Activated T-cell treated with anti-CD3 and anti-CD28 coated beads, Interleukin-2, amount 50 U/mL, for 4 hours (primary cell): ENCODE data around the gene ROBO4. TPM values are rescaled to one million over a fixed set of nuclear protein-coding genes. Genes with fewer than 3 reads are reported as not detected.

ENCODE experiments used
- ATAC-seq, 2 donors: fragments of 200-7000 bp; cut with Tn5 transposase; one replicate each; pipeline ENCODE4 v1.10.0; 2021
- DNase-seq: peaks from one replicate; pipeline ENCODE4 v3.0.0-alpha.2; 2020
- H3K27me3 Mint-ChIP-seq: one replicate; pipeline ENCODE4 v1.8.0; 2021; ENCODE audit warnings: low read depth, mixed read lengths
- H3K36me3 Mint-ChIP-seq: one replicate; pipeline ENCODE4 v1.8.0; 2022; ENCODE audit warnings: mixed read lengths; ENCODE audit not compliant: insufficient read depth
- H3K4me1 Mint-ChIP-seq: one replicate; pipeline ENCODE4 v1.8.0; 2021; ENCODE audit warnings: low read depth, mixed read lengths
- H3K4me3 Mint-ChIP-seq: one replicate; pipeline ENCODE4 v1.8.0; 2021; ENCODE audit warnings: mild to moderate bottlenecking, moderate library complexity, mixed read lengths
- H3K9me3 Mint-ChIP-seq: one replicate; pipeline ENCODE4 v1.8.0; 2021; ENCODE audit warnings: mixed read lengths
- total RNA-seq, 3 donors: library from RNA; stranded (reverse); gene quantifications; one replicate each; pipeline ENCODE4 v1.2.1, GENCODE V29; 2021

The ROBO4 gene
- total RNA-seq, 3 donors from 2014 or later = not detected

DNA sequence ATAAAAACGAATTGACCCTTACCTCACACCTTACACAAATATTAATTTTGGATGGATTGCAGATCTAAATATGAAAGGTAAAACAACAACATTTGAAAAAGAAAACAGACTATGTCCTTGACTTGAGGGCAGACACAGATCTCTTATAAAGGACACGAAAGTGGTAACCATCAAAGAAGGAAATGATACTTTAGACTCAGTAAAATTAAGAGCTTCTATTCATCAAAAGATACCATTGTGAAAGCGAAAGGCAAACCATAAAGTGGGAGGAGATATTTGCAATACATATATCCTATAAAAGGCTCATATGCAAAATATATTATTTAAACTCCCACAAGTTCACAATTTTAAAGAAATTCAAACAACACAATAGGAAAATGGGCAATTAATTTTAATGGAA, 33.1 kb upstream of the ROBO4 start:
- DNase-seq (no peak), ATAC-seq (no peak)
- H3K9me3 Mint-ChIP-seq = no peaks in the 10 kb centered on the region
- H3K4me1 Mint-ChIP-seq = peaks cover 7% of the 10 kb centered on the region
- H3K36me3 Mint-ChIP-seq = no peaks in the 10 kb centered on the region
- peaks cover 2% of the 10 kb centered on the region for H3K27me3 Mint-ChIP-seq
- H3K4me3 Mint-ChIP-seq = no peak overlapping the region

DNA sequence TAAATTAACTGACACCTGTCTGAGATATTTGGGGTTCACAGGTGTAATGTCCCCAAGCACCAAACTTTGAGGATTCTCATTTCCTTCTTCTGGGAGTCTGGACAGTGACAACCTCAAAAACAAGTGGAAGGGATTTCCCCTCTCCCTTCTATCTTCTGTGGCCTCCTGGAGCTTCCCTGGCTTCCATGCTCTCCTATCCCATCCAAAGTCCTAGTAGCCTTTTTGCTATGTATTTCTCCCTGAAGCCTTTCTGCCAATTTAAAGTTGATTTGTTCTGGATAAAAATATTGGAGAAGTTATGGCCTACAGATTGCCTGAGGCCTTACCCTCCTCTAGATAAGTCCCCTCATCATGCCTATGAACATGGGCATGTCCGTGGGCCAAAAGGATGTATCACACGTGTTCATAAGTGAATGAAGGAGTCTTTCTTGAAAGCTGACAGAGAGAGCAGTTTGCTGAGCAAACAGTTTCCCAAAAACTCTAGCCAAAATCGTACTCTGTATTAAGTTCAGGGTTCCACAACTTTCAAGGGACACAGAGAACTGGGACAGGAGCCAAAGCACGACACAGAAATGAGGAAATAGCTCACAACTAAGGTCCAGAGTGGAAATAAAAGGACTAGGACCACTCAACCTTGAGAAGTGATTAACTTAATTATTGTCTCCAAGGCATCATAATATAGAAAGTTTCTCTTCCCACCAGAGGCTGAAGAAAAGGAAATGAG, 31.4 kb upstream of the ROBO4 start:
- no peak for ATAC-seq
- peaks cover 9% of the 10 kb centered on the region for H3K4me1 Mint-ChIP-seq
- no peaks in the 10 kb centered on the region for H3K27me3 Mint-ChIP-seq
- H3K9me3 Mint-ChIP-seq = no peaks in the 10 kb centered on the region
- no peak overlapping the region for H3K4me3 Mint-ChIP-seq
- no peaks in the 10 kb centered on the region for H3K36me3 Mint-ChIP-seq
- DNase-seq = no peak

DNA sequence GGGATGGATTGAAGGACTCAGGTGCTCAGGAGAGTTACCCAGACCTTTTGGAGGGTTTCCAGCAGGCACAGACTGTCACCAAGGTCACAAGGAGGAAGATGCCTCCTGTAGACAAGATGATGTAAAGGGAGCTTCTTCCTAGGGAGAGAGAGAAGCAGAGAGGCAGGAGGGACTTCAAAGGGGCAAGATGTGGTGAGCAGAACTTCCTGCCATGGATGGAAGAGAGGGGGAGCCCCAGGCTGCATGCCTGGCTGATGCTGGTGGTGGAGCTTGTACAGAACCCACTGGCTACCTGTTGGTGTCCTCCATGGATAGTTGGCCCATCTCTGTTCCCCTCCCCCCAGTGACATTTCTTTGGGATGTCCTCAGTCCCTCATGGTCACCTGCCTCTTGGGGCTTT, 25.6 kb upstream of the ROBO4 start:
- Mint-ChIP-seq H3K4me3 (no peak overlapping the region), H3K36me3 (no peaks in the 10 kb centered on the region), H3K9me3 (no peaks in the 10 kb centered on the region), H3K27me3 (no peaks in the 10 kb centered on the region), H3K4me1 (peaks cover 16% of the 10 kb centered on the region)
- ATAC-seq (no peak), DNase-seq (no peak)

GRCh38 chr11:124922831-124923230, 25.2 kb upstream of the ROBO4 start:
- H3K27me3 Mint-ChIP-seq = no peaks in the 10 kb centered on the region
- H3K4me3 Mint-ChIP-seq = no peak overlapping the region
- ATAC-seq (peak in 1 of 2 donors; percentile 8), DNase-seq (no peak)
- no peaks in the 10 kb centered on the region for H3K36me3 Mint-ChIP-seq
- peaks cover 16% of the 10 kb centered on the region for H3K4me1 Mint-ChIP-seq
- no peaks in the 10 kb centered on the region for H3K9me3 Mint-ChIP-seq

GRCh38 chr11:124920870-124921609, 23.4 kb upstream of the ROBO4 start:
- Mint-ChIP-seq H3K9me3 (no peaks in the 10 kb centered on the region), H3K36me3 (no peaks in the 10 kb centered on the region), H3K4me3 (peak overlapping the region; percentile 72), H3K27me3 (no peaks in the 10 kb centered on the region), H3K4me1 (peaks cover 16% of the 10 kb centered on the region)
- peak; percentile 73 for DNase-seq
- ATAC-seq = peak; percentile 79 to 80

DNA sequence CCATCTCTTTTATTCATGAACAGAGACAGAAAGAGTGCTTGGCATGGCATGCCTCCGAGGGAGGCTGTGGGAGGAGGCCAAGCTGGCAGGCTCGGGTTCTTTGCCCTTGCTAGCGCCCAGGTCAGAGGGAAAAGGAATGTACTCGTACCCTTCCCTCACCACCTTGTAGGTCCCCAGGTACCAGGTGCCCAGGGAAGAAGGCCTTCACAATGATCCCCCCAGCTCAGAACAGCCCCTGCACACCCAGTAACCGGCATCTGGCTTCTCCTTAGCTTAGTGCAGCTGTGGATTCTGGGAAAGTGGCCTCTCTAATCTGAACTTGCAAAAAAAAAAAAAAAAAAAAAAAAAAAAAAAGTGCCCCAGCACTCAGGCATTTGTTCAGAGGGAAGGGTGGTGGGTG, 22.7 kb upstream of the ROBO4 start:
- Mint-ChIP-seq H3K4me3 (no peak overlapping the region), H3K4me1 (peaks cover 16% of the 10 kb centered on the region), H3K27me3 (no peaks in the 10 kb centered on the region), H3K36me3 (no peaks in the 10 kb centered on the region), H3K9me3 (no peaks in the 10 kb centered on the region)
- DNase-seq (no peak), ATAC-seq (no peak)

- Mint-ChIP-seq H3K27me3 (peaks cover 2% of the 10 kb centered on the region), H3K4me3 (no peak overlapping the region), H3K4me1 (peaks cover 16% of the 10 kb centered on the region), H3K9me3 (no peaks in the 10 kb centered on the region), H3K36me3 (no peaks in the 10 kb centered on the region)
- DNase-seq (no peak), ATAC-seq (no peak)
These were observed 22.2 kb upstream of the ROBO4 start for GRCh38 chr11:124919898-124920297.

GRCh38 chr11:124918950-124919349, 21.3 kb upstream of the ROBO4 start, which contains the start of gene HEPN1:
Gene HEPN1 (plus strand): TSS chr11:124919250.
- peaks cover 4% of the 10 kb centered on the region for H3K27me3 Mint-ChIP-seq
- no peaks in the 10 kb centered on the region for H3K36me3 Mint-ChIP-seq
- ATAC-seq (no peak), DNase-seq (no peak)
- no peak within 1 kb of the TSS for H3K4me3 Mint-ChIP-seq
- no peaks in the 10 kb centered on the region for H3K9me3 Mint-ChIP-seq
- H3K4me1 Mint-ChIP-seq = peaks cover 12% of the 10 kb centered on the region

DNA sequence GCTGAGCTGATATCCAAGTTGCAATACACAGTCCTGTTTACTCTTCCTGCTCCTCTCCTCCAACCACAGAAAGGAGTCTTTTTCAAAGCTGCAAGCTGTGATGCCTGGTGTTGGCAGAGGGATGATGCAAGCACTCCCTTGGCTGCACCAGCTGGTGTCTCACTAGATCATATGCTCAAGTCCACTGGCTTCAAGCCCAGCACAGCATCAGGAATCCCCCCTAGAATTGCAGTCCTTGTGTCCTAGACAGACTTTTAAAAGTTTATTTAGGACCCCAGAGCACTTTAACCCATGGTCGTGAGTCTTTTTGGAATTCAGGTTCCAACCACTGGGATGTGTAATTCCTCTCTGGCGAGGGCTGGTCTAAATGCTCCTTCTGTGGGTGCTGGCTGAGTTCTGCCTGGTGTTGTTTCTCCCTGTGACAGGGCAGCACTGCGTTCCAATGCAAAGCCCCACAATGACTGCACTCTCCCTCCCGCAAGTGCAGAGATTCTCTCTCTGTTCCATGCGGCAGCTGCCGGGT, 19.5 kb upstream of the ROBO4 start:
- Mint-ChIP-seq H3K27me3 (peaks cover 4% of the 10 kb centered on the region), H3K4me3 (no peak overlapping the region), H3K4me1 (peaks cover 2% of the 10 kb centered on the region), H3K9me3 (peaks cover 6% of the 10 kb centered on the region), H3K36me3 (no peaks in the 10 kb centered on the region)
- DNase-seq (no peak), ATAC-seq (no peak)

DNA sequence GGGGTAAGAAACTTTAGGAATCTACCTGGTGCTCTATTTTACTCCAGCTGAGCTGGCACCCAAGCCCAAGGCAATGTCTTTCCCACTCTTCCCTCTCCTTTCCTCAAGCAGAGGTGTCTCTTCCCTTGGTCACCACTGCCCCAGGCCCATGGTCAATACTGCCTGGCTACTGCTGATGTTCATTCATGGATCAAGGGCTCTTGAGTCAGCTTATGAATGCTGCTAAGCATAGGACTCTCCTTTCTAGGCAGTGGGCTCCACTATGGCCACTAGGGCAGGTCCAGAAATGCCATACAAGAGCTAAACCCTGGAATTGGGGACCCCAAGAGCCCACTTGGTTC, 18.7 kb upstream of the ROBO4 start:
- no peaks in the 10 kb centered on the region for H3K36me3 Mint-ChIP-seq
- H3K4me1 Mint-ChIP-seq = no peaks in the 10 kb centered on the region
- H3K27me3 Mint-ChIP-seq = peaks cover 4% of the 10 kb centered on the region
- DNase-seq (no peak), ATAC-seq (no peak)
- no peak overlapping the region for H3K4me3 Mint-ChIP-seq
- H3K9me3 Mint-ChIP-seq = peaks cover 13% of the 10 kb centered on the region

DNA sequence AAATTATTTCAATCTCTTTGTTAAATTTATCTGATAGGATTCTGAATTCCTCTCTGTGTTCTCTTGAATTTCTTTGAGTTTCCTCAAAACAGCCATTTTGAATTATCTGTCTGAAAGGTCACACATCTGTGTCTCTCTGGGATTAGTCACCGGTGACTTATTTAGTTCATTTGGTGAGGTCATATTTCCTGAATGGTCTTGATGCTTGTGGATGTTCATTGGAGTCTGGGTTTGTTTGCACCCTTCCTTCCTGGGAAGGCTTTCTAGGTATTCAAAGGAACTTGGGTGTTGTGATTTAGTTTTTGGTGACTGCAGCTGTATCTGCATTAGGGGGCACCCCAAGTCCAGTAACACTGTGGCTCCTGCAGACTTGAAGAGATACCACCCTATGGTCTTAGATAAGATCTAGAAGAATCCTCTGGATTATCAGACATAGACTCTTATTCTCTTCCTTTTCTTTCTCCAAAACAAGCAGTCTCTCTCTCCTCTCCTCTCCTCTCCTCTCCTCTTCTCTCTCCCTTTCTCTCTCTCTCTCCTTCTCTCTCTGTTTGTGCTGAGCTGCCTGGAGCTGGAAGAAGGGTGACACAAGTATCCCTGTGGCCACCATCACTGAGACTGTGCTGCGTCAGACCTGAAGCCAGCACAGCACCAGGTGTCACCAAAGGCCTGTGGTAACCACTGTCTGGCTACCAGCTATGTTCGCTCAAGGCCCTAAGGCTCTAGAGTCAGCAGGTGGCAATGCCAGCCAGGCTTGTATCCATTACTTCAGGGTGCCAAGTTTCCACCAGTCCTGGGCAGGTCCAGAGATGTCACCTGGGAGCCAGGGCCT, 18.1 kb upstream of the ROBO4 start:
- Mint-ChIP-seq H3K4me3 (no peak overlapping the region), H3K36me3 (no peaks in the 10 kb centered on the region), H3K9me3 (peaks cover 13% of the 10 kb centered on the region), H3K4me1 (no peaks in the 10 kb centered on the region), H3K27me3 (peaks cover 4% of the 10 kb centered on the region)
- ATAC-seq (no peak), DNase-seq (no peak)

GRCh38 chr11:124902616-124903015, 5.0 kb upstream of the ROBO4 start:
- DNase-seq (no peak), ATAC-seq (no peak)
- H3K9me3 Mint-ChIP-seq = no peaks in the 10 kb centered on the region
- H3K36me3 Mint-ChIP-seq = no peaks in the 10 kb centered on the region
- H3K4me1 Mint-ChIP-seq = no peaks in the 10 kb centered on the region
- no peak overlapping the region for H3K4me3 Mint-ChIP-seq
- H3K27me3 Mint-ChIP-seq = peaks cover 16% of the 10 kb centered on the region

DNA sequence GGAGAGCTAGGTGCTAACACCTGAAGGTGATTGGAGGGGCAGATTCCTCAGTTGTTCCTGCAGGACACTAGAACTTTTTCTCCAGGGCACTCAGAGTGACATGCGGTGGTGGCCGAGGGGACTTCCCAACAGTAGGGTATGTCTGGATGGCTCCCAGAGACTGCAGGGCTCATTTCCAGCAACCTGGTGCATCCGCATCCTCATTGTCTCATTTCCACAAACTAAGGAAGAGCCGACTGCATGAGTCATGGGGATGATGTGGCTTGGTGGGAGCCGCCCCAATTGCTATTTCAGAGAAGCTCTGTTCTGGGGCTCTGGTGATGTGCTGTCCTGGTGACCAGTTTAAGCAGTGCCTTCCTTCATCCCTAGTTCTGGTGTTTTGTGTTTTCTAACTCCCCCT, 2.8 kb upstream of the ROBO4 start:
- DNase-seq = no peak
- H3K4me3 Mint-ChIP-seq = no peak overlapping the region

GRCh38 chr11:124899383-124900145, 1.9 kb upstream of the ROBO4 start:
- DNase-seq = no peak
- ATAC-seq = no peak
- Mint-ChIP-seq H3K4me1 (peaks cover 2% of the 10 kb centered on the region), H3K36me3 (no peaks in the 10 kb centered on the region), H3K9me3 (no peaks in the 10 kb centered on the region), H3K4me3 (no peak overlapping the region), H3K27me3 (peaks cover 7% of the 10 kb centered on the region)

More for the DNA sequence above, 2.8 kb upstream of the ROBO4 start:
- Mint-ChIP-seq H3K4me1 (peaks cover 2% of the 10 kb centered on the region), H3K36me3 (no peaks in the 10 kb centered on the region), H3K27me3 (peaks cover 10% of the 10 kb centered on the region), H3K9me3 (no peaks in the 10 kb centered on the region)
- ATAC-seq = no peak
